ENCODE results near the gene TFDP2.
"Not testable (repeated sequence)": the region's sequence is repeated elsewhere in the genome, so short reads cannot be mapped to it uniquely, and the experiment has no call there.

Gene TFDP2

GRCh38 chr3:142148792-142149672, at the start of gene TFDP2:
TSS of gene TFDP2 (minus strand) at chr3:142149544. CDS start at chr3:142101749, 47,795 bp downstream.
- DNase-seq (ENCODE audit: low read depth, low spot score) = peak; percentile 66

GRCh38 chr3:142188846-142189245, 39.5 kb upstream of the TFDP2 start:
- DNase-seq (ENCODE audit: low read depth, low spot score) = no peak

- DNase-seq (ENCODE audit: low read depth, low spot score) = no peak
Measured at GRCh38 chr3:142180761-142181362, 31.5 kb upstream of the TFDP2 start.

GRCh38 chr3:142175478-142175877, 26.1 kb upstream of the TFDP2 start:
- DNase-seq (ENCODE audit: low read depth, low spot score) = no peak

- no peak for DNase-seq (ENCODE audit: low read depth, low spot score)
Measured at GRCh38 chr3:142174559-142174958, 25.2 kb upstream of the TFDP2 start.

- no peak for DNase-seq (ENCODE audit: low read depth, low spot score)
Measured at GRCh38 chr3:142168514-142168913, 19.2 kb upstream of the TFDP2 start.

- no peak for DNase-seq (ENCODE audit: low read depth, low spot score)
Measured at GRCh38 chr3:142165194-142165593, 15.8 kb upstream of the TFDP2 start.

- DNase-seq (ENCODE audit: low read depth, low spot score) = no peak
Measured at GRCh38 chr3:142159083-142159740, 9.9 kb upstream of the TFDP2 start.

GRCh38 chr3:142154186-142154585, 4.8 kb upstream of the TFDP2 start:
- DNase-seq (ENCODE audit: low read depth, low spot score) = no peak

GRCh38 chr3:142152384-142152783, 3.0 kb upstream of the TFDP2 start:
- DNase-seq (ENCODE audit: low read depth, low spot score) = no peak

GRCh38 chr3:142151828-142152227, 2.5 kb upstream of the TFDP2 start:
- DNase-seq (ENCODE audit: low read depth, low spot score) = no peak

- no peak for DNase-seq (ENCODE audit: low read depth, low spot score)
Measured at GRCh38 chr3:142151240-142151639, 1.9 kb upstream of the TFDP2 start.

GRCh38 chr3:142150271-142150670, 927 bp upstream of the TFDP2 start:
- no peak for DNase-seq (ENCODE audit: low read depth, low spot score)

- no peak for DNase-seq (ENCODE audit: low read depth, low spot score)
Measured at GRCh38 chr3:142149673-142149992, 289 bp upstream of the TFDP2 start.

GRCh38 chr3:142148044-142148791, 1.1 kb downstream of the TFDP2 start:
- no peak for DNase-seq (ENCODE audit: low read depth, low spot score)

- DNase-seq (ENCODE audit: low read depth, low spot score) = not testable (repeated sequence)
Measured at GRCh38 chr3:142144587-142144986, 4.8 kb downstream of the TFDP2 start.

GRCh38 chr3:142140608-142141285, 8.6 kb downstream of the TFDP2 start:
- DNase-seq (ENCODE audit: low read depth, low spot score) = not testable (repeated sequence)

GRCh38 chr3:142137089-142137488, 12.3 kb downstream of the TFDP2 start:
- not testable (repeated sequence) for DNase-seq (ENCODE audit: low read depth, low spot score)

- DNase-seq (ENCODE audit: low read depth, low spot score) = no peak
Measured at GRCh38 chr3:142134799-142135325, 14.5 kb downstream of the TFDP2 start.

GRCh38 chr3:142129516-142130171, 19.7 kb downstream of the TFDP2 start:
- DNase-seq (ENCODE audit: low read depth, low spot score) = no peak
